Medulla oblongata (tissue), 1 donor: Measurements from ENCODE around the gene SMOC2.

ENCODE experiments used
- DNase-seq: peaks from one replicate; pipeline ENCODE4 v3.0.0-alpha.2; 2015; ENCODE audit errors: extremely low spot score

SMOC2 gene

GRCh38 chr6:168516944-168517741, 76.2 kb downstream of the SMOC2 start:
- DNase-seq = no peak

GRCh38 chr6:168517742-168518347, 76.9 kb downstream of the SMOC2 start:
- DNase-seq = no peak

- no peak for DNase-seq
Measured at GRCh38 chr6:168518348-168518745, 77.4 kb downstream of the SMOC2 start.

GRCh38 chr6:168518867-168519266, 77.9 kb downstream of the SMOC2 start:
- no peak for DNase-seq

- DNase-seq = no peak
Measured at GRCh38 chr6:168520233-168520632, 79.2 kb downstream of the SMOC2 start.

GRCh38 chr6:168524571-168525001, 83.6 kb downstream of the SMOC2 start:
- DNase-seq = no peak

- DNase-seq = no peak
Measured at GRCh38 chr6:168525114-168525513, 84.1 kb downstream of the SMOC2 start.

GRCh38 chr6:168525926-168526630, 85.1 kb downstream of the SMOC2 start:
- DNase-seq = no peak

- no peak for DNase-seq
Measured at GRCh38 chr6:168526841-168527281, 85.9 kb downstream of the SMOC2 start.

- no peak for DNase-seq
Measured at GRCh38 chr6:168527451-168528210, 86.6 kb downstream of the SMOC2 start.

GRCh38 chr6:168528474-168529095, 87.6 kb downstream of the SMOC2 start:
- peak; percentile 42 for DNase-seq

- DNase-seq = no peak
Measured at GRCh38 chr6:168529214-168529613, 88.2 kb downstream of the SMOC2 start.

GRCh38 chr6:168530653-168531071, 89.7 kb downstream of the SMOC2 start:
- DNase-seq = no peak

- no peak for DNase-seq
Measured at GRCh38 chr6:168532070-168532469, 91.1 kb downstream of the SMOC2 start.

- DNase-seq = no peak
Measured at GRCh38 chr6:168533414-168533813, 92.4 kb downstream of the SMOC2 start.

- no peak for DNase-seq
Measured at GRCh38 chr6:168534265-168534664, 93.3 kb downstream of the SMOC2 start.

GRCh38 chr6:168535711-168536110, 94.7 kb downstream of the SMOC2 start:
- no peak for DNase-seq

- no peak for DNase-seq
Measured at GRCh38 chr6:168536196-168536595, 95.2 kb downstream of the SMOC2 start.

- DNase-seq = no peak
Measured at GRCh38 chr6:168536665-168537539, 95.9 kb downstream of the SMOC2 start.

GRCh38 chr6:168537540-168537884, 96.5 kb downstream of the SMOC2 start:
- DNase-seq = no peak
